ENCODE measurements around the gene CMTM8.

- TF ChIP-seq TAF1 (IDR thresholded peaks at IDR 0.05; ENCODE audit: borderline replicate concordance, insufficient read depth, low read length) (no peak), POLR2AphosphoS5 (IDR thresholded peaks at IDR 0.05; ENCODE audit: low read depth, low read length) (no peak), SIN3A (IDR thresholded peaks at IDR 0.05; ENCODE audit: borderline replicate concordance, insufficient read depth, low read length) (no peak), FOXP2 (optimal IDR thresholded peaks at IDR 0.05; ENCODE audit: borderline replicate concordance, extremely low read depth, extremely low read length, insufficient read depth) (no peak)
- TF ChIP-seq, protein P1, sequence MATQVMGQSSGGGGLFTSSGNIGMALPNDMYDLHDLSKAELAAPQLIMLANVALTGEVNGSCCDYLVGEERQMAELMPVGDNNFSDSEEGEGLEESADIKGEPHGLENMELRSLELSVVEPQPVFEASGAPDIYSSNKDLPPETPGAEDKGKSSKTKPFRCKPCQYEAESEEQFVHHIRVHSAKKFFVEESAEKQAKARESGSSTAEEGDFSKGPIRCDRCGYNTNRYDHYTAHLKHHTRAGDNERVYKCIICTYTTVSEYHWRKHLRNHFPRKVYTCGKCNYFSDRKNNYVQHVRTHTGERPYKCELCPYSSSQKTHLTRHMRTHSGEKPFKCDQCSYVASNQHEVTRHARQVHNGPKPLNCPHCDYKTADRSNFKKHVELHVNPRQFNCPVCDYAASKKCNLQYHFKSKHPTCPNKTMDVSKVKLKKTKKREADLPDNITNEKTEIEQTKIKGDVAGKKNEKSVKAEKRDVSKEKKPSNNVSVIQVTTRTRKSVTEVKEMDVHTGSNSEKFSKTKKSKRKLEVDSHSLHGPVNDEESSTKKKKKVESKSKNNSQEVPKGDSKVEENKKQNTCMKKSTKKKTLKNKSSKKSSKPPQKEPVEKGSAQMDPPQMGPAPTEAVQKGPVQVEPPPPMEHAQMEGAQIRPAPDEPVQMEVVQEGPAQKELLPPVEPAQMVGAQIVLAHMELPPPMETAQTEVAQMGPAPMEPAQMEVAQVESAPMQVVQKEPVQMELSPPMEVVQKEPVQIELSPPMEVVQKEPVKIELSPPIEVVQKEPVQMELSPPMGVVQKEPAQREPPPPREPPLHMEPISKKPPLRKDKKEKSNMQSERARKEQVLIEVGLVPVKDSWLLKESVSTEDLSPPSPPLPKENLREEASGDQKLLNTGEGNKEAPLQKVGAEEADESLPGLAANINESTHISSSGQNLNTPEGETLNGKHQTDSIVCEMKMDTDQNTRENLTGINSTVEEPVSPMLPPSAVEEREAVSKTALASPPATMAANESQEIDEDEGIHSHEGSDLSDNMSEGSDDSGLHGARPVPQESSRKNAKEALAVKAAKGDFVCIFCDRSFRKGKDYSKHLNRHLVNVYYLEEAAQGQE (IDR thresholded peaks at IDR 0.05; ENCODE audit: insufficient read depth in 1 of 2, low read depth in 2 of 2, low read length in 2 of 2): no peak
These were observed 117.3 kb downstream of the CMTM8 start for GRCh38 chr3:32355751-32356291.
